DMS53 treated with DMSO at 0.1 percent for 48 hours (cell line): ENCODE data around the gene RHOG.

ENCODE experiments used
- DNase-seq: peaks from one replicate; lab custom pipeline; 2025; ENCODE audit not compliant: unreplicated experiment; lab: John Stamatoyannopoulos, UW

The RHOG gene

DNA sequence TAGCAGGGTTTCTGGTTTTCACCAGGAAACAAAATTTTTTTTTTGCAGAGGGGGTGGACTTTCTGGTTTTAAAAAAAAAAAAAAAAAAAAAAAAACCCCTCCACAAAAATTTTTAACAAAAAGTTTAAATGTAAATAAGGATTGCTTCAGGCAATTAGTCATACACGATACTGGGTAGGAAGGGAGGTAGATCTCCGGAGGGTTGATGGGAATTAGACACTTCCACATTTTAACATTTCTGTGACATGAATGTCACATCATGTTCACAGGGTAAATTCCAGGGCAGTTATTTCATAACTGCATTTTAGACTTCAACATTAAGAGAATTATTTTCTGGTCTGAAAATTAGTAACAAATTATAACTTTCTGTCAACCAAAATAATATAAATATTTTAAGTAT, 59.3 kb downstream of the RHOG start:
- no peak for DNase-seq
